Aorta (tissue), 5 donors: ENCODE measurements around the gene MAPK11. TPM values are rescaled to one million over a fixed set of nuclear protein-coding genes. Genes with fewer than 3 reads are reported as not detected.

Experiments used
- ATAC-seq: fragments of 200-7000 bp; cut with Tn5 transposase; one replicate; pipeline ENCODE4 v1.9.1; 2022; ENCODE audit warnings: moderate library complexity; ENCODE audit not compliant: low FRiP score
- DNase-seq, 2 donors: peaks; one replicate each; pipeline ENCODE4 v3.0.0-alpha.2; 2020
- H3K27ac ChIP-seq, 2 donors: one replicate each; pipeline ENCODE4 v1.5.1; 2013; ENCODE audit warnings: low read length in 2 of 2, mild to moderate bottlenecking in 2 of 2, moderate library complexity in 2 of 2, control low read depth in 1 of 2, inconsistent platforms in 1 of 2, low read depth in 1 of 2
- H3K27me3 ChIP-seq, 2 donors: one replicate each; pipeline ENCODE4 v1.6.1; 2013; ENCODE audit warnings: control low read depth in 1 of 2, low read length in 1 of 2, mild to moderate bottlenecking in 1 of 2, moderate library complexity in 1 of 2; ENCODE audit not compliant: insufficient read depth in 2 of 2, control insufficient read depth in 1 of 2
- H3K36me3 ChIP-seq, 2 donors: one replicate each; pipeline ENCODE4 v1.6.1; 2013; ENCODE audit warnings: control low read depth in 1 of 2, low read length in 1 of 2, mild to moderate bottlenecking in 1 of 2; ENCODE audit not compliant: insufficient read depth in 2 of 2, control insufficient read depth in 1 of 2
- H3K4me1 ChIP-seq, 2 donors: one replicate each; pipeline ENCODE4 v1.6.1; 2013; ENCODE audit warnings: low read length in 2 of 2, control low read depth in 1 of 2, mild to moderate bottlenecking in 1 of 2, moderate library complexity in 1 of 2; ENCODE audit not compliant: insufficient read depth in 2 of 2, control insufficient read depth in 1 of 2
- H3K4me3 ChIP-seq, 2 donors: one replicate each; pipeline ENCODE4 v1.5.1; 2013; ENCODE audit warnings: low read length in 2 of 2, control low read depth in 1 of 2, mild to moderate bottlenecking in 1 of 2
- H3K9me3 ChIP-seq: one replicate; pipeline ENCODE4 v1.6.1; 2013; ENCODE audit warnings: mild to moderate bottlenecking, low read length; ENCODE audit not compliant: control insufficient read depth
- WGBS, 2 donors: extraction: QIAGEN DNeasy Blood & Tissue Kit; methylation state at CpG; one replicate each; pipeline ENCODE4 v1.1.7; 2013; 5-methylcytosine and 5-hydroxymethylcytosine counted together
- intact Hi-C, 2 donors: fragments of 100-400 bp; cut with DNase I; formaldehyde crosslinking; loops; one replicate each; pipeline versions ENCODE4 v1.14.2 to v1.15.0; 2022
- polyA plus RNA-seq, 2 donors: library from polyadenylated mRNA; stranded (reverse); fragments of 200-250 nt; gene quantifications; one replicate each; pipeline ENCODE4 v1.2.3, GENCODE V29; 2013
- total RNA-seq, 2 donors: library from RNA; stranded (reverse); fragmentation: NEBNext Ultra II Directional; extraction: Animal tissue kit (Norgen Biotek cat#: 25700); gene quantifications; one replicate each; pipeline ENCODE4 v1.2.1, GENCODE V29; 2021
- donor health status: healthy with polysubstance abuse.
- donor health status: Bipolar disorder and iron deficiency.
- donor health status: DM: no; HTN: no; CAD: no.
- donor health status: DM: no; HTN: no; CAD: no.
- donor health status: DM: yes; HTN: yes; CAD: no.

MAPK11 gene
- total and polyA plus RNA-seq, 4 donors, result 0.13 to 23.2 (median 12.8) TPM

DNA sequence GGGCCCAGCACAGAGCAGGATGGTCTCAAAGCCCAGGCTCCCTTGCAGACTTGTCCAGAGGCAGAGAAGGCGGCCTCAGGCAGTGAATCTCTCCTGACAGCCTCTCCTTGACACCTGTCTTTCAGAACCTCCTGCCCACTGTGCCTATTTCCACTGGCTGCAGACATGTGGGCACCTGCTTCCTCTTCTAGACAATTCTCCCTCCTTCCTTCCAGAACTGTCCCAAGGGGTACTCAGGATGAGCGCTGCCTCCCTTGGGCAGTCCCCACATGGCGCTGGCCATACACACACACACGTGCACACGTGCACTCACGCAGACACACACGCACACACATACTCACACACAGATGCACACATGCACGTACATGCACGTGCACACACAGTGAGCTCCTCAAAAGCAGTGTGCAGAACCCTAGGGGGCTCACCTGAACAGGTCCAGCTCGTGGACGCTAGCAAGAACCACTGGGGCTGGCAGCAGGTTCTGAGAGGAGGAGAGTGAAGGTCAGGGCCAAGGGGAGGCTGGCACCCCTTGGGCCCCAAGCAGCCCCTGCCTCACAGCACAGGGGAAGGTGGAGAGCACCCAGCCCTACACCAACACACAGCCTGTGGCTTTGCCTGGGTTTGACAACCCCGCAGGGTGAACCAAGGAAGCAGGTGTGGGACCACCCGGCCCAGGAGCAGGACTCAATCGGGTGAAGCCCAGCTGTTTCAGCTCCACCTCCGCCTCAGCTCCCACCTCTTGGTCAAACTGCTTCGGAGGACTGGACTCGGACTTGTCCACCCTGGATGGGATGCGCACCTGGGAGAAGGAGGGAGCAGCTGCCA, 45.3 kb upstream of the MAPK11 start:
- Histone ChIP-seq H3K9me3 (no peaks in the 10 kb centered on the region), H3K36me3 (no peaks in the 10 kb centered on the region), H3K27me3 (no peaks in the 10 kb centered on the region), H3K4me3 (no peak overlapping the region), H3K4me1 (no peaks in the 10 kb centered on the region), H3K27ac (no peak overlapping the region)
- 90 to 91% methylated on average over 18 of the region's 18 CpGs for WGBS, 2 donors
- ATAC-seq (no peak), DNase-seq (no peak)
- intact Hi-C loops, result no loop called here

DNA sequence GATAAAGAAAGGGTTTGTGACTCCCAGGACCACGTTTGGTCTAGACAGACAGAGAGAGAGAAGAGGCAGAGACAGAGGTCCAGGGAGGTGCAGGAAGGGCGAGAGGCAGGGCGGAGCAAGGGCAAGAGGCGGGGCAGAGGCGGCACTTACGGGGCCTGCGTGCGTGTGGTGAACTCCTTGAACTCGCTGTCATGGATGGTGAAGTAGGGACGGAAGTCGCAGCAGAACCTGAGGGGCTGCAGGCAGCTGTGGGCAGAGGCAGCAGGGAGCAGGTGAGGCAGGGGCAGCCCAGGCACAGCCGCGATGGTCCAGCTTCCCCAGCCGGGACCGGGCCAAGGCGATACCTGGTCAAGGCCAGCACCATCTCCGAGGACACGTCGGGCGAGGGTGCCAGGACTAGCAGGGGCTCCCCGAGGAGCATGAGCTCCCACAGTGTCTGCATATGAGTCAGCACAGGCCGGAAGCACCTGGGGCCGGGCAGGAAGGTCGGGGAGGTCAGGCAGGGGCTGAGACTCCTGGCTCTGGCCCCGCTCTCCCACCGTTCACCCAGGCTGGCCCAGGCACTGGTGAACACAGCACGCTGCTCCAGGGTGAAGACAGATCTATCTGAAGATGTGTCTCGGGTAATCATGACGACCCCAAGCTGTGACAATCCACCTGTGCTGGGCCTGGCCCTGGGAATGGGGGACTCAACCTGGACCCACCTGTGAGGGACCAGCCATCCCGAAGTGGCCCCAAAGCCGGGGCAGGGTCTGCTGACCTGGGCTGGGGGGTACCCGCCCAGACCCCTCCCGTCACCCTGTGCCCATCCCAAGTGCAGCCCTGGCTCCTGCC, 44.5 kb upstream of the MAPK11 start:
- DNase-seq (peak in 1 of 2 donors; percentile 80), ATAC-seq (no peak)
- H3K27ac ChIP-seq, result no peak overlapping the region
- no peaks in the 10 kb centered on the region for H3K27me3 ChIP-seq
- no peak overlapping the region for H3K4me3 ChIP-seq
- no peaks in the 10 kb centered on the region for H3K4me1 ChIP-seq
- 84 to 85% methylated on average over 33 of the region's 33 CpGs for WGBS, 2 donors
- no peaks in the 10 kb centered on the region for H3K36me3 ChIP-seq
- no peaks in the 10 kb centered on the region for H3K9me3 ChIP-seq
- intact Hi-C loops, result no loop called here

GRCh38 chr22:50314081-50314454, 43.9 kb upstream of the MAPK11 start:
- DNase-seq, result no peak
- 78 to 82% methylated on average over 14 of the region's 14 CpGs for WGBS, 2 donors
- Histone ChIP-seq H3K27ac (no peak overlapping the region), H3K36me3 (no peaks in the 10 kb centered on the region), H3K27me3 (no peaks in the 10 kb centered on the region), H3K4me1 (no peaks in the 10 kb centered on the region), H3K9me3 (no peaks in the 10 kb centered on the region), H3K4me3 (no peak overlapping the region)
- intact Hi-C loops, result no loop called here
- ATAC-seq, result no peak

GRCh38 chr22:50313600-50313999, 43.4 kb upstream of the MAPK11 start:
- intact Hi-C loops, result no loop called here
- WGBS, 2 donors, result 87 to 90% methylated on average over 14 to 17 of the region's 17 CpGs

GRCh38 chr22:50313021-50313420, 42.8 kb upstream of the MAPK11 start:
- Histone ChIP-seq H3K27ac (no peak overlapping the region), H3K4me3 (no peak overlapping the region), H3K36me3 (no peaks in the 10 kb centered on the region), H3K9me3 (no peaks in the 10 kb centered on the region), H3K27me3 (no peaks in the 10 kb centered on the region), H3K4me1 (no peaks in the 10 kb centered on the region)
- DNase-seq, result peak in 1 of 2 donors; percentile 48
- WGBS, 2 donors, result 82 to 84% methylated on average over 7 of the region's 7 CpGs
- intact Hi-C loops, result no loop called here
- no peak for ATAC-seq

More at GRCh38 chr22:50313600-50313999, 43.4 kb upstream of the MAPK11 start:
- no peak for DNase-seq
- no peak for ATAC-seq
- Histone ChIP-seq H3K4me1 (no peaks in the 10 kb centered on the region), H3K9me3 (no peaks in the 10 kb centered on the region), H3K27me3 (no peaks in the 10 kb centered on the region), H3K36me3 (no peaks in the 10 kb centered on the region), H3K4me3 (no peak overlapping the region), H3K27ac (no peak overlapping the region)

- Histone ChIP-seq H3K27ac (no peak overlapping the region), H3K4me1 (no peaks in the 10 kb centered on the region), H3K4me3 (no peak overlapping the region), H3K9me3 (no peaks in the 10 kb centered on the region), H3K27me3 (no peaks in the 10 kb centered on the region), H3K36me3 (no peaks in the 10 kb centered on the region)
- intact Hi-C loops, result no loop called here
- 95 to 97% methylated on average over 12 of the region's 12 CpGs for WGBS, 2 donors
- ATAC-seq (no peak), DNase-seq (no peak)
Observed at GRCh38 chr22:50312371-50312770, 42.2 kb upstream of the MAPK11 start.

DNA sequence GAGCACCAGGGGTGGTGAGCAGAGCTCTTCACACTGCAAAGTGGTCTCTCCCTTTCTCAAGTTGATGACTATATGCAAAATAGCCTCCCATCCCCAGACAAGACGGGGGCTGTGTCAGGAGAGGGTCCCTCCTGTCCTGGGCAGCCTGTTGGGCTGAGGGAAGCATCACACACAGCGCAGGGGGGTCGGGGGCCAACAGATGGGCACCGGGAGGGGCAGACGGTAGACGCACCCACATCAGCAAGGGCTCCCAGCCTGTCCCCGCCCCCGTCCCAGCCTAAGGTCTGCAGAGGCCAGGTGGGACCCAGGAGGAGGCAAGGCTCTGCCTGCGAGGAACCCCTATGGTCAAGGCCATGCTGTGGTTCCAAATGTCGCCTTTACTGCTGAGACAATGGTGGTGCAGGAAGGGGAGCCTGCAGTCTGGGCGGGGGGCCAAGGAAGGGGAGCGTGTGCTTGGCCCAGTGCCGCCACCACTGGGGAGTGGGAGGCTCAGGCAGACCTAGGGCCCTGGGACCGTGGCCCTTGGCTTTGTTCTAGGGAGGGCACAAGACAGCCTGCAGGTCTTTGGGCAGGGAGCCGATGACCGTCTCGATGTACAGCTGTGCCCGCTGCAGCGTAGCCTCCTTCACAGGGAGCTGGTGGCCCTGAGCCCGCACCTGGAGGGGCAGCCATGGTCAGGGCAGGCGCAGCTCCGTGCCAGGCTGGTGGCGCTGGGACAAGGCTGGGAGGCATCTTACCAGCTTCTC, 41.6 kb upstream of the MAPK11 start:
- H3K4me3 ChIP-seq, result no peak overlapping the region
- H3K36me3 ChIP-seq, result no peaks in the 10 kb centered on the region
- no peaks in the 10 kb centered on the region for H3K9me3 ChIP-seq
- intact Hi-C loops, result no loop called here
- ATAC-seq (no peak), DNase-seq (no peak)
- no peaks in the 10 kb centered on the region for H3K27me3 ChIP-seq
- H3K4me1 ChIP-seq, result no peaks in the 10 kb centered on the region
- WGBS, 2 donors, result 89 to 90% methylated on average over 23 of the region's 23 CpGs
- no peak overlapping the region for H3K27ac ChIP-seq

- DNase-seq, result no peak
- H3K4me1 ChIP-seq, result no peaks in the 10 kb centered on the region
- ATAC-seq, result no peak
- 91 to 92% methylated on average over 16 of the region's 16 CpGs for WGBS, 2 donors
- H3K27me3 ChIP-seq, result no peaks in the 10 kb centered on the region
- H3K4me3 ChIP-seq, result no peak overlapping the region
- H3K36me3 ChIP-seq, result no peaks in the 10 kb centered on the region
- no peaks in the 10 kb centered on the region for H3K9me3 ChIP-seq
- intact Hi-C loops, result no loop called here
- no peak overlapping the region for H3K27ac ChIP-seq
Observed at GRCh38 chr22:50310949-50311444, 40.8 kb upstream of the MAPK11 start.
